Small intestine (tissue), 7 donors: Measurements from ENCODE around the gene CKLF. TPM values are rescaled to one million over a fixed set of nuclear protein-coding genes. Genes with fewer than 3 reads are reported as not detected.

ENCODE experiments used
- DNase-seq, 2 donors: peaks; one replicate each; pipeline versions ENCODE4 v3.0.0 to v3.0.0-alpha.2; 2013
- FAIRE-seq: peaks from 2 replicates; lab custom pipeline; 2012; peaks lifted over from hg19 to GRCh38; lab: Jason Lieb, UNC
- H3K27ac ChIP-seq, 3 donors: one replicate each; pipeline ENCODE4 v1.5.1; 2013; ENCODE audit warnings: low read length in 2 of 3, mild to moderate bottlenecking in 2 of 3, control low read depth in 1 of 3, inconsistent platforms in 1 of 3, low read depth in 1 of 3, moderate library complexity in 1 of 3
- H3K27me3 ChIP-seq, 3 donors: one replicate each; pipeline ENCODE4 v1.6.1; 2013; ENCODE audit warnings: low read length in 3 of 3, inconsistent platforms in 1 of 3; ENCODE audit not compliant: control insufficient read depth in 3 of 3, insufficient read depth in 3 of 3
- H3K36me3 ChIP-seq, 3 donors: one replicate each; pipeline ENCODE4 v1.6.1; 2013; ENCODE audit warnings: low read length in 3 of 3, inconsistent platforms in 1 of 3, low read depth in 1 of 3, mild to moderate bottlenecking in 1 of 3, moderate library complexity in 1 of 3; ENCODE audit not compliant: control insufficient read depth in 3 of 3, insufficient read depth in 2 of 3
- H3K4me1 ChIP-seq, 3 donors: one replicate each; pipeline ENCODE4 v1.6.1; 2013; ENCODE audit warnings: low read length in 2 of 3, inconsistent platforms in 1 of 3, low read depth in 1 of 3, mild to moderate bottlenecking in 1 of 3, moderate library complexity in 1 of 3; ENCODE audit not compliant: control insufficient read depth in 3 of 3, insufficient read depth in 2 of 3
- H3K4me3 ChIP-seq, 3 donors: one replicate each; pipeline ENCODE4 v1.5.1; 2013; ENCODE audit warnings: low read length in 3 of 3, control low read depth in 1 of 3, inconsistent platforms in 1 of 3, low read depth in 1 of 3, mild to moderate bottlenecking in 1 of 3, moderate library complexity in 1 of 3
- H3K9me3 ChIP-seq, 2 donors: one replicate each; pipeline ENCODE4 v1.6.1; 2013; ENCODE audit warnings: low read depth in 1 of 2, low read length in 1 of 2; ENCODE audit not compliant: control insufficient read depth in 2 of 2, insufficient read depth in 1 of 2
- WGBS, 3 donors: extraction: QIAGEN DNeasy Blood & Tissue Kit; methylation state at CpG; one replicate each; pipeline ENCODE4 v1.1.7; 2013; 5-methylcytosine and 5-hydroxymethylcytosine counted together
- polyA plus RNA-seq, 4 donors: library from polyadenylated mRNA; stranded (reverse) in 3 of 4; unstranded in 1 of 4; fragments of 200-250 nt in 3 of 4; fragments of 120-200 nt in 1 of 4; gene quantifications; one replicate each; pipeline versions ENCODE4 v1.2.1 to v1.2.3, GENCODE V29; 2013
- donor health status: healthy with polysubstance abuse.
- donor health status: control.
- donor health status: control.
- donor health status: Bipolar disorder and iron deficiency.
- donor health status: healthy.

The CKLF gene
- polyA plus RNA-seq, 4 donors: 24.7 to 55.1 (median 35.4) TPM

DNA sequence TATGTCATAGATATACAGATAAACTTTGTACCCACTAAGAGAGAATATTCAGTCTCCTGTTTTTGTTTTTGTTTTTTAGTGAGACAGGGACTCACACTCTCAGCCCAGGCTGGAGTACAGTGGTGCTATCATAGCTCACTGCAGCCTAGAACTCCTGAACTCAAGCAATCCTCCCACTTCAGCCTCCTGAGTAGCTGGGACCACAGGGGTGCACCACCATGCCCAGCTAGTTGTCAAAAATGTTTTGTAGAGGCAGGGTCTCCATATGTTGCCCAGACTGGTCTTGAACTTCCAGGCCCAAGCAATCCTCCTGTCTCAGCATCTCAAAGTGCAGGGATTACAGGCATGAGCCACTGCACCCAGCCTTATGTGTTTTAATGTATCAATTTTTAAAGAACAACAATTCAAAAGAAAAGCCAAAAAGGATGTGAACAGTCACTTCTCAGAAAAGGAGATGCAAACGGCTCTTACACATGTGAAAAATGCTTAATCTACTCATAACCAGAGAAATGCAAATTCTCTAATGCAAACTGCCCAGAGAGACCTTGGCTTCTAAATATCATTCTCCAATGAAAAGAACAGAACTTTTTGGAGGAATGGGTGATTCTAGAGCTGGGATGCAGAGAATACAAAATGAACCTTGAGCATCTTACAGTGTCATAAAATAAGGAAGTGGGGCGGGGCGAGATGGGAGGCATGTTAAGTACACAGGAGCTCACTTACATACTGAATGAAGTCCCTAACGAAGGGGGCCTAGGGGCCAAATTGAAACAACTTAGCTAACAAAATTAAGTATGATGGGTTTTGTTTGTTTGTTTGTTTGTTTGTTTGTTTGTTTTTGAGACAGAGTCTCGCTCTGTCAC, 44.8 kb downstream of the CKLF start:
- no peaks in the 10 kb centered on the region for H3K27me3 ChIP-seq
- peaks cover 0 to 10% of the 10 kb centered on the region in 2 donors for H3K9me3 ChIP-seq
- H3K36me3 ChIP-seq: peaks cover 0 to 7% (median 0%) of the 10 kb centered on the region in 3 donors
- no peaks in the 10 kb centered on the region for H3K4me1 ChIP-seq
- no peak overlapping the region for H3K27ac ChIP-seq
- DNase-seq (no peak), FAIRE-seq (no peak)
- no peak overlapping the region for H3K4me3 ChIP-seq
- 72 to 77% (median 76%) methylated on average over 5 of the region's 5 CpGs for WGBS, 3 donors

DNA sequence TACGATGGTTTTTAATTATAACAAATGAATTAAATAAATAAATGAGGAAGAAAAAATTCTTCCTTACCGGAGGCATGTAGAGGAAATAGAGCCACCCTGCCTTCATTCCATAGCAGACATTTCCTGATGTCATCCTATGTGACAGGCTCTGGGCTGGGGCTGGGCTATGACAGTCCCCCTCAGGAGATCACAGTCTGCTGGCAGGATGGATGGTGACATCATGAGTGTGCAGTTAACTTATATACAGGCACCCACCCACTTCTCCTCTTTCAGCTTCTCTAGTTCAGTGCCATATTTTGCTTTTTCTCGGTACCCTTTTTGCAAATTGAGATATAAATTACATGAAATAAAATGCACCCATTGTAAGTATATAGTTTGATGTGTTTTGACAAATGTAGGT, 45.7 kb downstream of the CKLF start:
- Histone ChIP-seq H3K36me3 (peaks cover 0 to 7% (median 0%) of the 10 kb centered on the region in 3 donors), H3K9me3 (peaks cover 0 to 10% of the 10 kb centered on the region in 2 donors), H3K27me3 (no peaks in the 10 kb centered on the region), H3K27ac (no peak overlapping the region), H3K4me3 (no peak overlapping the region), H3K4me1 (no peaks in the 10 kb centered on the region)
- 74 to 97% (median 88%) methylated on average over 3 of the region's 3 CpGs for WGBS, 3 donors
- FAIRE-seq (no peak), DNase-seq (no peak)

DNA sequence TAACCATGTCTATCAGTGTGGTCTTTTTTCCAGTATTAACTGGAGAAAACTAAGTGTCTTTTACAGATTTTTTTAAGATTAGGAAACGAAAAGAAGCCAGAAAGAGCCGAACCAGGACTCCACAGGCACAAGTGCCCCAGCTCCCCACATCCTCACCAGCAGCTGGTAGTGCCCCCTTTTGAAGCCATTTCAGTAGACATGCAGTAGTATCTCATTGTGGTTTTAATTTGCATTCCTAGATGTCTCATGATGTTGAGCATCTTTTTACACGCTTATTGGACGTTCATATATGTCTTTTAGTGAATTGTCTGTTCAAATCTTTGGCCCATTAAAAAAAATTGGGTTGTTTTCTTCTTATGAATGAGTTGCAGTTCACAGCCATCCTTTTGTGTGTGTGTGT, 47.4 kb downstream of the CKLF start:
- Histone ChIP-seq H3K27ac (no peak overlapping the region), H3K9me3 (peaks cover 0 to 10% of the 10 kb centered on the region in 2 donors), H3K4me1 (peaks cover 0 to 9% (median 0%) of the 10 kb centered on the region in 3 donors), H3K4me3 (no peak overlapping the region), H3K27me3 (peaks cover 0 to 8% (median 0%) of the 10 kb centered on the region in 3 donors), H3K36me3 (peaks cover 0 to 7% (median 0%) of the 10 kb centered on the region in 3 donors)
- DNase-seq: no peak
- 84 to 93% (median 92%) methylated on average over 4 of the region's 4 CpGs for WGBS, 3 donors
- no peak for FAIRE-seq

DNA sequence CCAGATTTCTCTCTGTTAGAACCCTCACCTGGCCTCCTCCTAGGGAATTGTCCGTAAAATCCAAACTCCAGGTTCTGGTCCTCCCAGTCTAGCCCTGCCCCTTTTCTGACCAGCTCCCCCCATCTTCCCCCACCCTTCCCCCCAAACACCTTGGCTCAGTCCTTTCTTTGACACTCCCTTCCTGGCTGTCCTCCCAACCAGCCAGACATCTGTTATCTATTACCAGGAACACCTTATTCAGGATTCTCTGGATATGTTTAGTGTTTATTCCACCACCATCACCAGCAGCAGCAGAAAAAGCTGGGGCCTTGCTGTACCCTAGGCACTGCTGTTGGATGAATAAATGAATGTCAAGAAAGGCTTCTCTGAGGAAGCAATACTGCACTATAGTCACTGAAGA, 48.1 kb downstream of the CKLF start:
- Histone ChIP-seq H3K27ac (no peak overlapping the region), H3K9me3 (peaks cover 0 to 10% of the 10 kb centered on the region in 2 donors), H3K27me3 (peaks cover 0 to 10% (median 0%) of the 10 kb centered on the region in 3 donors), H3K36me3 (peaks cover 0 to 7% (median 0%) of the 10 kb centered on the region in 3 donors), H3K4me3 (no peak overlapping the region), H3K4me1 (peaks cover 0 to 11% (median 0%) of the 10 kb centered on the region in 3 donors)
- WGBS, 3 donors: 98 to 100% (median 100%) methylated on average over 1 of the region's 1 CpG
- FAIRE-seq (no peak), DNase-seq (no peak)

DNA sequence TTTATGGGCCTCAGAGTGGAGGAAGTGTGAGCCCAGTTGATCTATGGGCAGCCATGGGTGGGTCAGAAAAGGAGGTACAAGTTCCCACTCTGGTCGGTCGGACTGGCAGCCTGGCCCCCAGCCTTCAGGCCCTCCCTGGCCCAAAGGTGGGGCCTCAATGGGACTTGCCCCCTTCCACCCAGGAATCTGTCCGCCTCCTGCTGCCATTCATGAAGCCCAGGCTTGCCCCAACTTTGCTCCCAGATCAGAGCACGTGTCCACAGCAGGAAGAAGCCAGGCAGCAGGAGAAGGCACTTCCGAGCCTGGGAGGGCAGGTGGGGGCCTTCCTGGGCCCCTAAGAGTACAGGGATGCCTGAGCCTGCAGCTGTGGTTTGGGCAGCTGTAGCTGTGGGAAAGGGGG, 49.1 kb downstream of the CKLF start:
- FAIRE-seq (no peak), DNase-seq (no peak)
- Histone ChIP-seq H3K9me3 (peaks cover 0 to 10% of the 10 kb centered on the region in 2 donors), H3K4me1 (peaks cover 0 to 15% (median 0%) of the 10 kb centered on the region in 3 donors), H3K36me3 (peaks cover 0 to 7% (median 0%) of the 10 kb centered on the region in 3 donors), H3K27me3 (peaks cover 0 to 14% (median 0%) of the 10 kb centered on the region in 3 donors), H3K27ac (no peak overlapping the region), H3K4me3 (no peak overlapping the region)
- WGBS, 3 donors: 93 to 100% (median 94%) methylated on average over 5 of the region's 5 CpGs

DNA sequence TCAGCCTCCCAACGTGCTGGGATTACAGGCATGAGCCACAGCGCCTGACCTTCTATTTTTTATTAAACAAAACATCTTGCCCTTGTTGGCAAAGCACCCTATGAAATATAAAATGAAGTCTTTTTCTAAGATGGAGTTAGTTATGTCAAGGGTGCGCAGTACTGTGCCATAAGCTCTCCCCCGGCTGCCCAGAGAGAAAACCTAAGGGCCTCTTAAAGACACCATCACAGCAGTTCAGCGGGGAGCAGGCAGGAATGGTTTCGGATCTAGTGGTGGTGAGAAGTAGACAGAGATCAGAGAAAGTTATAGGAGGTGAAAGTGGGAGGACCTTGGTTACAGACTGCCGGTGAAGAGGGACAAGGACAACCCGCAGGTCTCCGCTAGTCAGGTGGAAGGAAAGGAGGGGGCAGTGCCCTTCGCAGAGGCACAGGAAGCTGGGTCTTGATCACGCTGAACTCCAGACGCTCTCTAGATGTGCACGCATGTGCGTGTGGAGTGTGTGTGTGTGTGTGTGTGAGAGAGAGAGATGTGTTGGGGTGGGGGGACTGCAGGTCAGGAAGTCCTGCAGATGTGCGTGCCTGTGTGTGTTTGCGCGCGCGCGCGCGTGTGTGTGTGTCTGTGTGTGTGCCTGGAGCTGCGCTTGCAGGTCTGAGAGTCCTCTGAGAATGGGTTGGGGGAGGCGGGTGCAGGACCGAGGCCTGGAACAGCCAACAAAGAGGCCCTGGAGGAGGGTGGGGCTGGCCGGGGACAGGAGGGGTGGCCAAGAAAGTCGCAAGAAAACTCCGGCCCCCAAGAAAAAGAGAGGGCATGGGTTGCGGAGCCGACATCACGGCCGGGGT, 51.4 kb downstream of the CKLF start:
- H3K9me3 ChIP-seq: peaks cover 0 to 10% of the 10 kb centered on the region in 2 donors
- H3K4me1 ChIP-seq: peaks cover 0 to 17% (median 0%) of the 10 kb centered on the region in 3 donors
- WGBS, 3 donors: 10 to 30% (median 17%) methylated on average over 32 of the region's 32 CpGs
- H3K4me3 ChIP-seq: peak overlapping the region; percentile 59 to 73 (median 71)
- DNase-seq (peak; percentile 60 to 74), FAIRE-seq (no peak)
- peak overlapping the region in 2 of 3 donors; percentile 77 to 83 for H3K27ac ChIP-seq
- H3K27me3 ChIP-seq: peaks cover 0 to 14% (median 0%) of the 10 kb centered on the region in 3 donors
- H3K36me3 ChIP-seq: peaks cover 0 to 22% (median 0%) of the 10 kb centered on the region in 3 donors

DNA sequence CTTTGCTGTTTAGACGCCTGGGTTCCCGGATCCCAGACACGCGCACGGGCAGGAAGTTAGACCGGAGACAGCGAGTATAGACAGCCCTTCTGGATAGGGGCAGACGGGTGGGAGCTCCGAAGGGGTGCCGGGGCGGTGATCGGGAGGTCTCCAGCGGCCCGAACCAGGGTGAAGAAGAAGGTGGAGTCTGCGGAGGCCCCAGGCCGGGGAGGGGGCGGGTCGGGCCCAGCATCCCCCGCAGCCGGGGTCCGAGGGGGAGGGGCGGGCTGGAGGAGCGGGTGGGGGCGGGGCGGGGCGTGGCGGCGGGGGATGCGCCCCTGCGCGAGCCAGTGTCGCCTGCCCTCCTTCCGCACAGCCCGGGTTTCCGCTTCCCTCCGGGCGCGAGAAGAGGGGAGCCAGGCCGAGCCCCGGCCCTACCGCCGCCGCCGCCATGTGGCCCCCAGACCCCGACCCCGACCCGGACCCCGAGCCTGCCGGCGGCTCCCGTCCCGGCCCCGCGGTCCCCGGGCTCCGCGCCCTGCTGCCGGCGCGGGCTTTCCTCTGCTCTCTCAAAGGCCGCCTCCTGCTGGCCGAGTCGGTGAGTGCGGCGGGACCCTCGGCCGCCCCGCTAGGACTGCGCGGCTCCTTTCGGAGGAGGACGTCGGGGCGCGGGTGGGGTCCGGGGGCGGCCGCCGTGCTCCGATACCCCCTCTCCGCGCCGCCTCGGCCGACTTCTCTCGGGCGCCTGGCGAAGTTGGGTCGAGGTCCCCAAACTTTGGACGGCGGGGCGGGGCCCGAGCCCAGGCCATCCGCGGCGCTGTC, 52.2 kb downstream of the CKLF start, which contains the start of gene CMTM3:
TSS of gene CMTM3 (plus strand) at position 329 of the 801 bp plus-strand sequence. CDS start at position 431, 102 bp downstream.
- peak within 1 kb of the TSS; percentile 67 to 83 (median 77) for H3K27ac ChIP-seq
- peaks cover 0 to 30% (median 0%) of the 10 kb centered on the region in 3 donors for H3K36me3 ChIP-seq
- WGBS, 3 donors: 0 to 1% (median 1%) methylated on average over 57 to 96 of the region's 96 CpGs
- peak within 1 kb of the TSS; percentile 59 to 73 (median 71) for H3K4me3 ChIP-seq
- peaks cover 0 to 14% (median 0%) of the 10 kb centered on the region in 3 donors for H3K27me3 ChIP-seq
- DNase-seq (peak; percentile 29 to 82), FAIRE-seq (no peak)
- peaks cover 0 to 17% (median 0%) of the 10 kb centered on the region in 3 donors for H3K4me1 ChIP-seq
- H3K9me3 ChIP-seq: peaks cover 0 to 10% of the 10 kb centered on the region in 2 donors
